Neural cell (in vitro differentiated cells): ENCODE results near the gene CNST. TPM values are rescaled to one million over a fixed set of nuclear protein-coding genes. Genes with fewer than 3 reads are reported as not detected.

Experiments
- H2AFZ ChIP-seq: fragments of 200-600, 300-800 bp; sonication (generic), shearing (Covaris generic); 2 replicates; pipeline ENCODE4 v1.6.0; 2014; ENCODE audit warnings: low read depth, mild to moderate bottlenecking, antibody characterized with exemption, low read length, moderate library complexity
- H3F3A ChIP-seq: fragments of 200-600 bp; shearing (Covaris generic); 2 replicates; pipeline ENCODE4 v1.6.1; 2016; ENCODE audit warnings: mild to moderate bottlenecking, moderate library complexity, mixed read lengths, antibody characterized with exemption, low read length; ENCODE audit not compliant: insufficient read depth, poor library complexity, severe bottlenecking
- H3K27ac ChIP-seq: fragments of 200-600, 300-800 bp; sonication (generic), shearing (Covaris generic); 2 replicates; pipeline ENCODE4 v1.5.1; 2014; ENCODE audit warnings: mild to moderate bottlenecking, low read length, moderate library complexity
- H3K27me3 ChIP-seq: fragments of 300-800, 200-600 bp; sonication (generic), shearing (Covaris generic); 2 replicates; pipeline ENCODE4 v1.6.0; 2014; ENCODE audit warnings: mild to moderate bottlenecking, low read depth, low read length, moderate library complexity; ENCODE audit not compliant: insufficient read depth
- H3K36me3 ChIP-seq: fragments of 300-800, 200-600 bp; sonication (generic), shearing (Covaris generic); 2 replicates; pipeline ENCODE4 v1.5.1; 2014; ENCODE audit warnings: mild to moderate bottlenecking, antibody characterized with exemption, low read length, moderate library complexity; ENCODE audit not compliant: insufficient read depth
- H3K4me2 ChIP-seq: fragments of 300-800, 200-600 bp; sonication (generic), shearing (Covaris generic); 2 replicates; pipeline ENCODE4 v1.6.0; 2014; ENCODE audit warnings: mild to moderate bottlenecking, low read length
- H3K4me3 ChIP-seq: fragments of 300-800, 200-600 bp; sonication (generic), shearing (Covaris generic); 2 replicates; pipeline ENCODE4 v1.5.1; 2014; ENCODE audit warnings: mild to moderate bottlenecking, low read length, moderate library complexity
- H3K79me2 ChIP-seq: fragments of 200-600 bp; shearing (Covaris generic); replicated peaks from 2 replicates; pipeline ENCODE4 v1.6.0; 2014; ENCODE audit warnings: mild to moderate bottlenecking, low read length, moderate library complexity; ENCODE audit not compliant: insufficient read depth
- H3K9ac ChIP-seq: fragments of 300-800, 200-600 bp; sonication (generic), shearing (Covaris generic); 2 replicates; pipeline ENCODE4 v1.6.1; 2016; ENCODE audit warnings: mild to moderate bottlenecking, low read length, mixed read lengths
- H3K9me2 ChIP-seq: fragments of 200-600 bp; shearing (Covaris generic); 2 replicates; pipeline ENCODE4 v1.6.1; 2016; ENCODE audit warnings: mild to moderate bottlenecking, low read length, mixed read lengths; ENCODE audit not compliant: insufficient read depth
- H3K9me3 ChIP-seq: fragments of 200-600, 300-800 bp; sonication (generic), shearing (Covaris generic); 2 replicates; pipeline ENCODE4 v1.6.1; 2016; ENCODE audit warnings: mild to moderate bottlenecking, mixed run types, low read length, moderate library complexity, mixed read lengths
- H4K20me1 ChIP-seq: fragments of 200-600 bp; shearing (Covaris generic); 2 replicates; pipeline ENCODE4 v1.6.1; 2016; ENCODE audit warnings: mild to moderate bottlenecking, mixed run types; ENCODE audit not compliant: insufficient read depth
- CTCF ChIP-seq: fragments of 450-650 bp; IDR thresholded peaks from 2 replicates; pipeline ENCODE4 v1.5.1; 2014; ENCODE audit warnings: antibody characterized with exemption, mild to moderate bottlenecking, moderate library complexity; ENCODE audit not compliant: poor library complexity, severe bottlenecking
- EP300 ChIP-seq: fragments of 450-650 bp; conservative IDR thresholded peaks from 2 replicates; pipeline ENCODE4 v1.6.1; 2014; ENCODE audit warnings: antibody characterized with exemption, mild to moderate bottlenecking, moderate library complexity; ENCODE audit not compliant: poor library complexity, severe bottlenecking
- EZH2 ChIP-seq: fragments of 200-600, 300-800 bp; shearing (Covaris generic), sonication (generic); IDR thresholded peaks from 2 replicates; pipeline ENCODE4 v1.6.1; 2014; ENCODE audit warnings: antibody characterized with exemption, low read length, borderline replicate concordance, mild to moderate bottlenecking; ENCODE audit not compliant: insufficient read depth, poor library complexity, severe bottlenecking
- MXI1 ChIP-seq: fragments of 450-650 bp; conservative IDR thresholded peaks from 2 replicates; pipeline ENCODE4 v1.6.1; 2014; ENCODE audit warnings: antibody characterized with exemption, mild to moderate bottlenecking; ENCODE audit not compliant: poor library complexity, severe bottlenecking
- POLR2AphosphoS5 ChIP-seq: IDR thresholded peaks from 2 replicates; pipeline ENCODE4 v1.6.1; 2012
- RAD21 ChIP-seq: fragments of 450-650 bp; conservative IDR thresholded peaks from 2 replicates; pipeline ENCODE4 v1.6.1; 2014; ENCODE audit warnings: antibody characterized with exemption, mild to moderate bottlenecking, moderate library complexity
- REST ChIP-seq: IDR thresholded peaks from 2 replicates; pipeline ENCODE4 v1.6.1; 2012; ENCODE audit warnings: borderline replicate concordance
- SMC3 ChIP-seq: fragments of 450-650 bp; conservative IDR thresholded peaks from 2 replicates; pipeline ENCODE4 v1.6.1; 2014; ENCODE audit warnings: antibody characterized with exemption, mild to moderate bottlenecking, moderate library complexity; ENCODE audit not compliant: poor library complexity
- TAF1 ChIP-seq: IDR thresholded peaks from 2 replicates; pipeline ENCODE4 v1.6.1; 2012; ENCODE audit warnings: low read depth
- polyA plus RNA-seq: library from polyadenylated mRNA; depleted of rRNA; stranded (reverse); fragments of >200 nt; gene quantifications from 2 replicates; pipeline ENCODE4 v1.2.3, GENCODE V29; 2014

Gene CNST
- polyA plus RNA-seq, 1 donor from 2014 or later: 26.3 TPM

- H3K27ac ChIP-seq: no peak overlapping the region
- no peak overlapping the region for H3K9ac ChIP-seq
- H3K27me3 ChIP-seq: no peaks in the 10 kb centered on the region
- H3K9me3 ChIP-seq: no peaks in the 10 kb centered on the region
- no peaks in the 10 kb centered on the region for H3K79me2 ChIP-seq
- no peaks in the 10 kb centered on the region for H4K20me1 ChIP-seq
- H2AFZ ChIP-seq: no peak overlapping the region
- H3K4me3 ChIP-seq: no peak overlapping the region
- TF ChIP-seq EP300 (no peak), TAF1 (no peak), RAD21 (no peak), POLR2AphosphoS5 (no peak), EZH2 (no peak), REST (no peak), CTCF (no peak)
- H3F3A ChIP-seq: no peaks in the 10 kb centered on the region
- no peak overlapping the region for H3K4me2 ChIP-seq
- no peaks in the 10 kb centered on the region for H3K36me3 ChIP-seq
- H3K9me2 ChIP-seq: no peaks in the 10 kb centered on the region
Observed at GRCh38 chr1:246703581-246703980, 137.3 kb downstream of the CNST start.

DNA sequence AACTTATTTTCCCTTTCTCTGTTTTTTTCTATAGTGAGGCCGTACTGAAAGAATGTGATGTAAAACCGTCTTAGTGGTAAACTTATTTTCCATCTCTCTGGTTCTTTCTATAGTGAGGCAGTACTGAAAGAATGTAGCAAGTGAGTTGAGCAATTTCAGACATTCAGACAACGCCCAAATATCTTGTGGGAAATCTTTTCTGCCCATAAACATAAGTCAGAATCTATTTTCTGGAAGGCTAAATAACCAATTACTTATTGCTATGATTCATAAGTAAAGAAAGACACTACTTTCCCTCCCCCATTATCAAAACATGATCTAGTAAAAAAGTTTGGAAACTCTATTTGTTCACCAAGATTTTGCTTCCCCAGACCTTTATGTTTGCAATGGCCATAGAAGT lies 139.1 kb downstream of the CNST start:
- H2AFZ ChIP-seq: no peak overlapping the region
- no peaks in the 10 kb centered on the region for H3K9me2 ChIP-seq
- no peaks in the 10 kb centered on the region for H3K79me2 ChIP-seq
- H3K27me3 ChIP-seq: no peaks in the 10 kb centered on the region
- H4K20me1 ChIP-seq: no peaks in the 10 kb centered on the region
- no peaks in the 10 kb centered on the region for H3F3A ChIP-seq
- no peak overlapping the region for H3K9ac ChIP-seq
- H3K36me3 ChIP-seq: no peaks in the 10 kb centered on the region
- H3K9me3 ChIP-seq: no peaks in the 10 kb centered on the region
- no peak overlapping the region for H3K4me3 ChIP-seq
- TF ChIP-seq TAF1: no peak
- no peak for TF ChIP-seq REST
- TF ChIP-seq CTCF: no peak
- TF ChIP-seq EP300: no peak
- no peak for TF ChIP-seq MXI1
- no peak for TF ChIP-seq POLR2AphosphoS5
- no peak for TF ChIP-seq SMC3
- TF ChIP-seq EZH2: no peak
- no peak for TF ChIP-seq RAD21
- no peak overlapping the region for H3K4me2 ChIP-seq
- H3K27ac ChIP-seq: no peak overlapping the region
